WTC11 (cell line): Measurements from ENCODE around the gene RPS6KA2. TPM values are rescaled to one million over a fixed set of nuclear protein-coding genes. Genes with fewer than 3 reads are reported as not detected.

Experiments
- ATAC-seq: fragments of 200-7000 bp; cut with Tn5 transposase; 2 replicates; pipeline ENCODE4 v1.10.0; 2021; ENCODE audit warnings: mild to moderate bottlenecking, moderate library complexity
- CTCF ChIA-PET: fragments of 300-600 bp; sonication (Branson Sonifier 250); formaldehyde crosslinking; loops from one replicate; lab custom pipeline; 2021; ENCODE audit warnings: antibody characterized with exemption; lab: Charles Lee
- POLR2A ChIA-PET: fragments of 350-600 bp; sonication (Branson Sonifier 250); formaldehyde crosslinking; loops from one replicate; lab custom pipeline; 2021; ENCODE audit warnings: antibody characterized with exemption; lab: Charles Lee
- DNase-seq: peaks from one replicate; pipeline ENCODE4 v3.0.0; 2021; ENCODE audit warnings: low spot score
- H3K27ac Mint-ChIP-seq: 2 replicates; pipeline ENCODE4 v1.8.0; 2021; ENCODE audit warnings: mixed read lengths
- H3K27me3 Mint-ChIP-seq: 2 replicates; pipeline ENCODE4 v1.8.0; 2021; ENCODE audit warnings: low read depth, mild to moderate bottlenecking, moderate library complexity, mixed read lengths
- H3K36me3 Mint-ChIP-seq: 2 replicates; pipeline ENCODE4 v1.8.0; 2021; ENCODE audit warnings: mixed read lengths
- H3K4me1 Mint-ChIP-seq: 2 replicates; pipeline ENCODE4 v1.8.0; 2022; ENCODE audit warnings: mixed read lengths
- H3K4me3 Mint-ChIP-seq: 2 replicates; pipeline ENCODE4 v1.8.0; 2021; ENCODE audit warnings: mild to moderate bottlenecking, moderate library complexity, mixed read lengths
- H3K9me3 Mint-ChIP-seq: 2 replicates; pipeline ENCODE4 v1.8.0; 2021; ENCODE audit warnings: mixed read lengths
- ATF1 ChIP-seq: sonication (generic); formaldehyde crosslinking; IDR thresholded peaks from 2 replicates; pipeline ENCODE4 v1.8.1; 2023; ENCODE audit warnings: mild to moderate bottlenecking, moderate library complexity, missing genetic modification reagents
- CBFB ChIP-seq: sonication (generic); formaldehyde crosslinking; IDR thresholded peaks from 2 replicates; pipeline ENCODE4 v1.8.1; 2022; ENCODE audit warnings: mild to moderate bottlenecking, low read depth, missing genetic modification reagents
- ELF4 ChIP-seq: sonication (generic); formaldehyde crosslinking; IDR thresholded peaks from 2 replicates; pipeline ENCODE4 v1.8.1; 2022; ENCODE audit warnings: low read depth, mild to moderate bottlenecking, moderate library complexity, missing genetic modification reagents
- ESRRA ChIP-seq: sonication (generic); formaldehyde crosslinking; IDR thresholded peaks from 2 replicates; pipeline ENCODE4 v1.8.1; 2022; ENCODE audit warnings: mild to moderate bottlenecking, missing genetic modification reagents, borderline replicate concordance
- ETV6 ChIP-seq: sonication (generic); formaldehyde crosslinking; IDR thresholded peaks from 2 replicates; pipeline ENCODE4 v1.8.1; 2022; ENCODE audit warnings: mild to moderate bottlenecking, missing genetic modification reagents
- GABPB1 ChIP-seq: sonication (generic); formaldehyde crosslinking; IDR thresholded peaks from 2 replicates; pipeline ENCODE4 v1.8.1; 2023; ENCODE audit warnings: mild to moderate bottlenecking, missing genetic modification reagents
- JUN ChIP-seq: sonication (generic); formaldehyde crosslinking; IDR thresholded peaks from 2 replicates; pipeline ENCODE4 v1.8.0; 2023; ENCODE audit warnings: mild to moderate bottlenecking, missing genetic modification reagents
- NFYB ChIP-seq: sonication (generic); formaldehyde crosslinking; conservative IDR thresholded peaks from 2 replicates; pipeline ENCODE4 v1.8.0; 2022; ENCODE audit warnings: low read depth, missing genetic modification reagents
- NR2C2 ChIP-seq: sonication (generic); formaldehyde crosslinking; IDR thresholded peaks from 2 replicates; pipeline ENCODE4 v1.8.0; 2022; ENCODE audit warnings: mild to moderate bottlenecking, missing genetic modification reagents
- NR3C1 ChIP-seq: sonication (generic); formaldehyde crosslinking; conservative IDR thresholded peaks from 2 replicates; pipeline ENCODE4 v1.8.1; 2023; ENCODE audit warnings: low read depth, mild to moderate bottlenecking, missing genetic modification reagents
- SOX15 ChIP-seq: fragments of 250-450 bp; sonication (Bioruptor Pico); IDR thresholded peaks from 2 replicates; pipeline ENCODE4 v1.9.0; 2021; ENCODE audit warnings: mild to moderate bottlenecking
- TEAD4 ChIP-seq: sonication (generic); formaldehyde crosslinking; IDR thresholded peaks from 2 replicates; pipeline ENCODE4 v1.8.0; 2022; ENCODE audit warnings: mild to moderate bottlenecking, missing genetic modification reagents
- ZNF219 ChIP-seq: sonication (generic); formaldehyde crosslinking; IDR thresholded peaks from 2 replicates; pipeline ENCODE4 v1.8.0; 2023; ENCODE audit warnings: missing genetic modification reagents, mild to moderate bottlenecking, borderline replicate concordance
- ZNF263 ChIP-seq: sonication (generic); formaldehyde crosslinking; IDR thresholded peaks from 2 replicates; pipeline ENCODE4 v1.8.1; 2022; ENCODE audit warnings: low read depth, mild to moderate bottlenecking, moderate library complexity, missing genetic modification reagents
- ZNF416 ChIP-seq: fragments of 250-450 bp; sonication (Bioruptor Pico); IDR thresholded peaks from 2 replicates; pipeline ENCODE4 v1.9.0; 2021; ENCODE audit warnings: mild to moderate bottlenecking, inconsistent platforms
- ZNF671 ChIP-seq: fragments of 250-450 bp; sonication (Bioruptor Pico); IDR thresholded peaks from 2 replicates; pipeline ENCODE4 v1.8.0; 2021; ENCODE audit warnings: mild to moderate bottlenecking
- total RNA-seq: library from RNA; stranded (reverse); gene quantifications from 3 replicates; pipeline ENCODE4 v1.2.3, GENCODE V29; 2021
- TF ChIP-seq, protein P1 (sequence below): sonication (generic); formaldehyde crosslinking; IDR thresholded peaks from 2 replicates; pipeline ENCODE4 v1.8.0; 2022; ENCODE audit warnings: mild to moderate bottlenecking, missing genetic modification reagents
- TF ChIP-seq, protein P2 (sequence below): sonication (generic); formaldehyde crosslinking; IDR thresholded peaks from 2 replicates; pipeline ENCODE4 v1.8.1; 2022; ENCODE audit warnings: mild to moderate bottlenecking, missing genetic modification reagents, moderate library complexity, borderline replicate concordance
- TF ChIP-seq, protein P3 (sequence below): sonication (generic); formaldehyde crosslinking; IDR thresholded peaks from 2 replicates; pipeline ENCODE4 v1.8.1; 2023; ENCODE audit warnings: mild to moderate bottlenecking, moderate library complexity, missing genetic modification reagents
- TF ChIP-seq, protein P4 (sequence below): fragments of 250-450 bp; sonication (Bioruptor Pico); IDR thresholded peaks from 2 replicates; pipeline ENCODE4 v1.9.0; 2021; ENCODE audit warnings: mild to moderate bottlenecking
- TF ChIP-seq, protein P5 (sequence below): sonication (generic); formaldehyde crosslinking; IDR thresholded peaks from 2 replicates; pipeline ENCODE4 v1.8.1; 2023; ENCODE audit warnings: mild to moderate bottlenecking, missing genetic modification reagents
- TF ChIP-seq, protein P6 (sequence below): fragments of 250-450 bp; sonication (Bioruptor Pico); IDR thresholded peaks from 2 replicates; pipeline ENCODE4 v1.9.0; 2021; ENCODE audit warnings: mild to moderate bottlenecking, borderline replicate concordance

Gene RPS6KA2
- total RNA-seq, 1 experiment from 2014 or later: 24.2 TPM

DNA sequence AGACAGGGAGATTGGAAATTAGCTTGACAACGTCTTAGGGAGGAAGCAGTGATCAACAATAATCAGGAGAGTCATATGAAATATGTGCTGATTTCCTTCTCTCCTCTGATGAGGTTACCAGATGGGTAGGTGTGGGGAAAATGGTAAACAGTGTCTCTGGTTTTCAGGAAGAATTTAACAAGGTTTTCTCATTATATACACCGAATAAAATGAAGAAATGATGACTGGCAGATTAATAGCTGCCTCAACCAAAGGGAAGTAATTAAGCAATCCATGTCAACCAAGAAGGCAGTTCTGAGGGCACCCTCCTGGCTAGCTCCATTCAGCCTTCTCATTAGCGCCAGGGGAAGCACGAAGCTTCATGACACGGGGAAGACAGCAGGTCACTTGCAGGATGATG is 27.8 kb downstream of the RPS6KA2 start (continued):
- TF ChIP-seq, protein P1, sequence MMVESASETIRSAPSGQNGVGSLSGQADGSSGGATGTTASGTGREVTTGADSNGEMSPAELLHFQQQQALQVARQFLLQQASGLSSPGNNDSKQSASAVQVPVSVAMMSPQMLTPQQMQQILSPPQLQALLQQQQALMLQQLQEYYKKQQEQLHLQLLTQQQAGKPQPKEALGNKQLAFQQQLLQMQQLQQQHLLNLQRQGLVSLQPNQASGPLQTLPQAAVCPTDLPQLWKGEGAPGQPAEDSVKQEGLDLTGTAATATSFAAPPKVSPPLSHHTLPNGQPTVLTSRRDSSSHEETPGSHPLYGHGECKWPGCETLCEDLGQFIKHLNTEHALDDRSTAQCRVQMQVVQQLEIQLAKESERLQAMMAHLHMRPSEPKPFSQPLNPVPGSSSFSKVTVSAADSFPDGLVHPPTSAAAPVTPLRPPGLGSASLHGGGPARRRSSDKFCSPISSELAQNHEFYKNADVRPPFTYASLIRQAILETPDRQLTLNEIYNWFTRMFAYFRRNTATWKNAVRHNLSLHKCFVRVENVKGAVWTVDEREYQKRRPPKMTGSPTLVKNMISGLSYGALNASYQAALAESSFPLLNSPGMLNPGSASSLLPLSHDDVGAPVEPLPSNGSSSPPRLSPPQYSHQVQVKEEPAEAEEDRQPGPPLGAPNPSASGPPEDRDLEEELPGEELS (CRISPR knock-in tag): no peak
- no peak for TF ChIP-seq NR2C2 (CRISPR knock-in tag)
- TF ChIP-seq ATF1 (CRISPR knock-in tag): no peak
- TF ChIP-seq GABPB1: no peak
- no peak for TF ChIP-seq TEAD4 (CRISPR knock-in tag)
- no peak for TF ChIP-seq CBFB (CRISPR knock-in tag)

DNA sequence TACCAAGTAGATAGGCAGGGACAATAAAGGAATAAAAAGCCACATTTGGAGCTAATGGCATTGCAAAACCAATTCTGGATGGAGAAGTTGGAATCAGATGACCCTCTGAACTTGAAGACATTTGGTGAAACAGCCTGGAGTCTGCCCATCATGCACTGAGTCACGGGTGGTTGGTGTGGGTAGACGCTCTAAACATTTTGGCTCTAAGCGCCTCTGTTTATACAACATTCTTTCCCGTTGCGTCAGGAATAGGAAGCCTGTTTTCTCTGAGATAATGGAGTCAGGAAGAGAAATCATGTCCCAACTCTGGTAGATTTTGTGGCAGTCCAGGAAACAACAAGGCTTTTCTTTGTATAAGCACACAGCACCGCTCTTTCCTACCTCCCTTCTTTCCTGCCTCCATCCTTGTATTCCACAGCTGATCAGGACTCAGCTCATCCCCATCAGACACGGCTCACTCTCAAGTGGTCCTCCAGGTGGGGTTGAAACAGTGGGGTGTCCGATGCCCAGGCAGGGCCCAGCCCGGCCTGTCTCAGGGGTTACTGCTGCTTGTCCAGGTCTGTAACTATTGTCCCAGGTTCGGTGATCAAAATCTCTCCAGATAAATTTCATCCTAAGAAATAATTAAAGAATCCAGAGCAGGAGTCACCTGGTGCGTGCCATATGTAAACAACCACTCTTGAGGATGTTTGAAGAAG is 28.5 kb downstream of the RPS6KA2 start:
- Mint-ChIP-seq H3K4me3 (no peak overlapping the region), H3K27me3 (no peaks in the 10 kb centered on the region), H3K4me1 (peaks cover 36% of the 10 kb centered on the region), H3K9me3 (no peaks in the 10 kb centered on the region), H3K27ac (no peak overlapping the region), H3K36me3 (no peaks in the 10 kb centered on the region)
- TF ChIP-seq ZNF416 (CRISPR knock-in tag) (no peak), NR3C1 (CRISPR knock-in tag) (no peak), ZNF219 (CRISPR knock-in tag) (no peak), ETV6 (CRISPR knock-in tag) (no peak), GABPB1 (no peak), SOX15 (CRISPR knock-in tag) (no peak), NFYB (CRISPR knock-in tag) (no peak), ESRRA (CRISPR knock-in tag) (no peak), ZNF671 (CRISPR knock-in tag) (no peak), ELF4 (CRISPR knock-in tag) (no peak), JUN (no peak), ZNF263 (CRISPR knock-in tag) (no peak)
- TF ChIP-seq, protein P2, sequence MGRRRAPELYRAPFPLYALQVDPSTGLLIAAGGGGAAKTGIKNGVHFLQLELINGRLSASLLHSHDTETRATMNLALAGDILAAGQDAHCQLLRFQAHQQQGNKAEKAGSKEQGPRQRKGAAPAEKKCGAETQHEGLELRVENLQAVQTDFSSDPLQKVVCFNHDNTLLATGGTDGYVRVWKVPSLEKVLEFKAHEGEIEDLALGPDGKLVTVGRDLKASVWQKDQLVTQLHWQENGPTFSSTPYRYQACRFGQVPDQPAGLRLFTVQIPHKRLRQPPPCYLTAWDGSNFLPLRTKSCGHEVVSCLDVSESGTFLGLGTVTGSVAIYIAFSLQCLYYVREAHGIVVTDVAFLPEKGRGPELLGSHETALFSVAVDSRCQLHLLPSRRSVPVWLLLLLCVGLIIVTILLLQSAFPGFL (CRISPR knock-in tag): no peak
- TF ChIP-seq, protein P3, sequence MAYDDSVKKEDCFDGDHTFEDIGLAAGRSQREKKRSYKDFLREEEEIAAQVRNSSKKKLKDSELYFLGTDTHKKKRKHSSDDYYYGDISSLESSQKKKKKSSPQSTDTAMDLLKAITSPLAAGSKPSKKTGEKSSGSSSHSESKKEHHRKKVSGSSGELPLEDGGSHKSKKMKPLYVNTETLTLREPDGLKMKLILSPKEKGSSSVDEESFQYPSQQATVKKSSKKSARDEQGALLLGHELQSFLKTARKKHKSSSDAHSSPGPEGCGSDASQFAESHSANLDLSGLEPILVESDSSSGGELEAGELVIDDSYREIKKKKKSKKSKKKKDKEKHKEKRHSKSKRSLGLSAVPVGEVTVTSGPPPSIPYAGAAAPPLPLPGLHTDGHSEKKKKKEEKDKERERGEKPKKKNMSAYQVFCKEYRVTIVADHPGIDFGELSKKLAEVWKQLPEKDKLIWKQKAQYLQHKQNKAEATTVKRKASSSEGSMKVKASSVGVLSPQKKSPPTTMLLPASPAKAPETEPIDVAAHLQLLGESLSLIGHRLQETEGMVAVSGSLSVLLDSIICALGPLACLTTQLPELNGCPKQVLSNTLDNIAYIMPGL (CRISPR knock-in tag): no peak
- TF ChIP-seq, protein P4, sequence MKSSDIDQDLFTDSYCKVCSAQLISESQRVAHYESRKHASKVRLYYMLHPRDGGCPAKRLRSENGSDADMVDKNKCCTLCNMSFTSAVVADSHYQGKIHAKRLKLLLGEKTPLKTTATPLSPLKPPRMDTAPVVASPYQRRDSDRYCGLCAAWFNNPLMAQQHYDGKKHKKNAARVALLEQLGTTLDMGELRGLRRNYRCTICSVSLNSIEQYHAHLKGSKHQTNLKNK (CRISPR knock-in tag): no peak
- TF ChIP-seq, protein P5, sequence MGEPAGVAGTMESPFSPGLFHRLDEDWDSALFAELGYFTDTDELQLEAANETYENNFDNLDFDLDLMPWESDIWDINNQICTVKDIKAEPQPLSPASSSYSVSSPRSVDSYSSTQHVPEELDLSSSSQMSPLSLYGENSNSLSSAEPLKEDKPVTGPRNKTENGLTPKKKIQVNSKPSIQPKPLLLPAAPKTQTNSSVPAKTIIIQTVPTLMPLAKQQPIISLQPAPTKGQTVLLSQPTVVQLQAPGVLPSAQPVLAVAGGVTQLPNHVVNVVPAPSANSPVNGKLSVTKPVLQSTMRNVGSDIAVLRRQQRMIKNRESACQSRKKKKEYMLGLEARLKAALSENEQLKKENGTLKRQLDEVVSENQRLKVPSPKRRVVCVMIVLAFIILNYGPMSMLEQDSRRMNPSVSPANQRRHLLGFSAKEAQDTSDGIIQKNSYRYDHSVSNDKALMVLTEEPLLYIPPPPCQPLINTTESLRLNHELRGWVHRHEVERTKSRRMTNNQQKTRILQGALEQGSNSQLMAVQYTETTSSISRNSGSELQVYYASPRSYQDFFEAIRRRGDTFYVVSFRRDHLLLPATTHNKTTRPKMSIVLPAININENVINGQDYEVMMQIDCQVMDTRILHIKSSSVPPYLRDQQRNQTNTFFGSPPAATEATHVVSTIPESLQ (CRISPR knock-in tag): no peak
- TF ChIP-seq, protein P6, sequence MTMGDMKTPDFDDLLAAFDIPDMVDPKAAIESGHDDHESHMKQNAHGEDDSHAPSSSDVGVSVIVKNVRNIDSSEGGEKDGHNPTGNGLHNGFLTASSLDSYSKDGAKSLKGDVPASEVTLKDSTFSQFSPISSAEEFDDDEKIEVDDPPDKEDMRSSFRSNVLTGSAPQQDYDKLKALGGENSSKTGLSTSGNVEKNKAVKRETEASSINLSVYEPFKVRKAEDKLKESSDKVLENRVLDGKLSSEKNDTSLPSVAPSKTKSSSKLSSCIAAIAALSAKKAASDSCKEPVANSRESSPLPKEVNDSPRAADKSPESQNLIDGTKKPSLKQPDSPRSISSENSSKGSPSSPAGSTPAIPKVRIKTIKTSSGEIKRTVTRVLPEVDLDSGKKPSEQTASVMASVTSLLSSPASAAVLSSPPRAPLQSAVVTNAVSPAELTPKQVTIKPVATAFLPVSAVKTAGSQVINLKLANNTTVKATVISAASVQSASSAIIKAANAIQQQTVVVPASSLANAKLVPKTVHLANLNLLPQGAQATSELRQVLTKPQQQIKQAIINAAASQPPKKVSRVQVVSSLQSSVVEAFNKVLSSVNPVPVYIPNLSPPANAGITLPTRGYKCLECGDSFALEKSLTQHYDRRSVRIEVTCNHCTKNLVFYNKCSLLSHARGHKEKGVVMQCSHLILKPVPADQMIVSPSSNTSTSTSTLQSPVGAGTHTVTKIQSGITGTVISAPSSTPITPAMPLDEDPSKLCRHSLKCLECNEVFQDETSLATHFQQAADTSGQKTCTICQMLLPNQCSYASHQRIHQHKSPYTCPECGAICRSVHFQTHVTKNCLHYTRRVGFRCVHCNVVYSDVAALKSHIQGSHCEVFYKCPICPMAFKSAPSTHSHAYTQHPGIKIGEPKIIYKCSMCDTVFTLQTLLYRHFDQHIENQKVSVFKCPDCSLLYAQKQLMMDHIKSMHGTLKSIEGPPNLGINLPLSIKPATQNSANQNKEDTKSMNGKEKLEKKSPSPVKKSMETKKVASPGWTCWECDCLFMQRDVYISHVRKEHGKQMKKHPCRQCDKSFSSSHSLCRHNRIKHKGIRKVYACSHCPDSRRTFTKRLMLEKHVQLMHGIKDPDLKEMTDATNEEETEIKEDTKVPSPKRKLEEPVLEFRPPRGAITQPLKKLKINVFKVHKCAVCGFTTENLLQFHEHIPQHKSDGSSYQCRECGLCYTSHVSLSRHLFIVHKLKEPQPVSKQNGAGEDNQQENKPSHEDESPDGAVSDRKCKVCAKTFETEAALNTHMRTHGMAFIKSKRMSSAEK (CRISPR knock-in tag): no peak
- ChIA-PET CTCF (interaction anchor here (1.5 kb wide), 1 partner anchor 114 kb away, joined by 3 read pairs; no protein-coding TSS in a partner anchor), POLR2A (no interaction called here)
- ATAC-seq: no peak
- DNase-seq: no peak
